Lung (tissue), 12 donors: ENCODE data around the gene KCNJ6. TPM values are rescaled to one million over a fixed set of nuclear protein-coding genes. Genes with fewer than 3 reads are reported as not detected.
A peak's percentile ranks its signal among the peaks of the same experiment; 100 is the strongest.
"Not testable (repeated sequence)": the region's sequence is repeated elsewhere in the genome, so short reads cannot be mapped to it uniquely, and the experiment has no call there.

Experiments
- ATAC-seq: fragments of 200-7000 bp; cut with Tn5 transposase; one replicate; pipeline ENCODE4 v1.9.1; 2020; ENCODE audit warnings: moderate number of reproducible peaks; ENCODE audit not compliant: insufficient read depth, low FRiP score
- DNase-seq, 3 donors: peaks; one replicate each; pipeline ENCODE4 v3.0.0-alpha.2; 2013 to 2017
- H3K27ac ChIP-seq, 2 donors: one replicate each; pipeline ENCODE4 v1.5.1; 2013; ENCODE audit warnings: mild to moderate bottlenecking in 2 of 2, moderate library complexity in 2 of 2, control low read depth in 1 of 2, inconsistent platforms in 1 of 2, low read depth in 1 of 2, low read length in 1 of 2
- H3K27me3 ChIP-seq, 3 donors: one replicate each; pipeline ENCODE4 v1.5.1; 2013; ENCODE audit warnings: low read length in 2 of 3; ENCODE audit not compliant: control insufficient read depth in 3 of 3, insufficient read depth in 3 of 3
- H3K36me3 ChIP-seq, 4 donors: one replicate each; pipeline ENCODE4 v1.5.1; 2013; ENCODE audit warnings: low read length in 4 of 4, mild to moderate bottlenecking in 1 of 4, moderate library complexity in 1 of 4; ENCODE audit not compliant: control insufficient read depth in 4 of 4, insufficient read depth in 4 of 4
- H3K4me1 ChIP-seq, 5 donors: one replicate each; pipeline ENCODE4 v1.5.1; 2013; ENCODE audit warnings: low read length in 5 of 5, mild to moderate bottlenecking in 2 of 5, moderate library complexity in 1 of 5; ENCODE audit not compliant: control insufficient read depth in 5 of 5, insufficient read depth in 5 of 5
- H3K4me3 ChIP-seq: one replicate; pipeline ENCODE4 v1.5.1; 2013; ENCODE audit warnings: mild to moderate bottlenecking, control low read depth, moderate library complexity
- H3K9ac ChIP-seq, 2 donors: one replicate each; pipeline ENCODE4 v1.5.1; 2013; ENCODE audit warnings: low read length in 2 of 2, control low read depth in 1 of 2; ENCODE audit not compliant: insufficient read depth in 1 of 2
- H3K9me3 ChIP-seq, 4 donors: one replicate each; pipeline ENCODE4 v1.5.1; 2013; ENCODE audit warnings: low read length in 3 of 4, mild to moderate bottlenecking in 1 of 4, moderate library complexity in 1 of 4; ENCODE audit not compliant: control insufficient read depth in 4 of 4, insufficient read depth in 3 of 4
- WGBS, 2 donors: extraction: QIAGEN DNeasy Blood & Tissue Kit; methylation state at CpG; one replicate each; pipeline ENCODE4 v1.1.7; 2013; 5-methylcytosine and 5-hydroxymethylcytosine counted together
- polyA plus RNA-seq, 2 donors: library from polyadenylated mRNA; stranded (reverse); fragments of 200-250 nt; gene quantifications; one replicate each; pipeline ENCODE4 v1.2.1, GENCODE V29; 2013
- total RNA-seq, 2 donors: library from RNA; depleted of rRNA in 1 of 2; stranded (reverse); fragments of >200 nt in 1 of 2; gene quantifications; one replicate each; pipeline ENCODE4 v1.2.1, GENCODE V29; 2014 to 2021
- TF ChIP-seq, protein P1 (sequence below): IDR thresholded peaks from 2 replicates; pipeline ENCODE4 v1.5.1; 2012; ENCODE audit warnings: mild to moderate bottlenecking; ENCODE audit errors: control extremely low read depth, extremely low read depth
- donor health status: control.
- donor health status: control.
- donor health status: Bipolar disorder and iron deficiency.
- donor health status: healthy.
- donor health status: DM: yes; HTN: yes; CAD: no.

The KCNJ6 gene
- total and polyA plus RNA-seq, 4 donors: 0.01 to 0.31 (median 0.03) TPM

DNA sequence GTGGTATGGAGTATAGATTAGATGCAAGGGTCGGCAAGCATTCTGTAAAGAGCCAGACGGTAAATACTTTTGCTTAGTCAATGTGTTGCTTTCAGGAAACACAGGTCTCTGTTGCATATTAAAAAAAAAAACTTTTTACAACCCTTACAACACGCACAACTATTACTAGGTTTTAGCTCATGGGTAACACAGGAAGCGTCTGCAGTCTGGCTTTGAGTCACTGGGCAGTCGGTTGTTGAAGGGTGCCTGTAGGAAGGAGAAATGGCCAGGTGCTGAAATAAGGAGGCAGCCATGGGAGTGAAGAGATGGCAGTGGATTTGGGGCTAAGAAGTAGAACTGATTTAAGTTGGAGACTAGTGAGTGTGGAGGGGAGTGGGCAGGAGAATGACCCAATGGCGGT lies 192.1 kb downstream of the KCNJ6 start:
- Histone ChIP-seq H3K9me3 (peaks cover 0 to 2% (median 0%) of the 10 kb centered on the region in 4 donors), H3K4me1 (no peaks in the 10 kb centered on the region), H3K36me3 (no peaks in the 10 kb centered on the region), H3K4me3 (no peak overlapping the region), H3K27me3 (peaks cover 0 to 3% (median 0%) of the 10 kb centered on the region in 3 donors), H3K27ac (no peak overlapping the region), H3K9ac (no peak overlapping the region)
- ATAC-seq (no peak), DNase-seq (no peak)
- TF ChIP-seq, protein P1, sequence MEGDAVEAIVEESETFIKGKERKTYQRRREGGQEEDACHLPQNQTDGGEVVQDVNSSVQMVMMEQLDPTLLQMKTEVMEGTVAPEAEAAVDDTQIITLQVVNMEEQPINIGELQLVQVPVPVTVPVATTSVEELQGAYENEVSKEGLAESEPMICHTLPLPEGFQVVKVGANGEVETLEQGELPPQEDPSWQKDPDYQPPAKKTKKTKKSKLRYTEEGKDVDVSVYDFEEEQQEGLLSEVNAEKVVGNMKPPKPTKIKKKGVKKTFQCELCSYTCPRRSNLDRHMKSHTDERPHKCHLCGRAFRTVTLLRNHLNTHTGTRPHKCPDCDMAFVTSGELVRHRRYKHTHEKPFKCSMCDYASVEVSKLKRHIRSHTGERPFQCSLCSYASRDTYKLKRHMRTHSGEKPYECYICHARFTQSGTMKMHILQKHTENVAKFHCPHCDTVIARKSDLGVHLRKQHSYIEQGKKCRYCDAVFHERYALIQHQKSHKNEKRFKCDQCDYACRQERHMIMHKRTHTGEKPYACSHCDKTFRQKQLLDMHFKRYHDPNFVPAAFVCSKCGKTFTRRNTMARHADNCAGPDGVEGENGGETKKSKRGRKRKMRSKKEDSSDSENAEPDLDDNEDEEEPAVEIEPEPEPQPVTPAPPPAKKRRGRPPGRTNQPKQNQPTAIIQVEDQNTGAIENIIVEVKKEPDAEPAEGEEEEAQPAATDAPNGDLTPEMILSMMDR: no peak
- 73 to 86% methylated on average over 6 of the region's 6 CpGs for WGBS, 2 donors

DNA sequence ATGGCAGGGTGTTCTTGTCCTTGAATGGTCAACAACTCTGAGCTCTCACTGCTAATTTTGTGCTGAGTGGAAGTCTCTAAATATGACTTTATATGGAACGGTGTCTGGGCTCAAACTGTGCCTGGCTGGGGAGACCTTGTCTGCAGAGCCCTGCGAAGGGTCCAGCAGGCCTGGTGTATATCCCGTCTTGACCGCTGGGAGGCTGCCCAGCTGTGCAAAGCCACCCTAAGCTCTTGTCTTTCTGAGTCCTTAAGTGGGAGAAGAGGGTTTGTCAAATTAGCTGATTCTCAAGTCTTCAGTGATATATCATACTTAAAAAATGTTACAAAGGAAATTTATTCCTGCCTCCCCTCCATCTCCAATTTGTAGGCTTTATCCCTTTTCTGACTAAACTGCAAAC lies 198.7 kb downstream of the KCNJ6 start:
- no peak overlapping the region for H3K4me3 ChIP-seq
- WGBS, 2 donors: 95 to 98% methylated on average over 4 of the region's 4 CpGs
- no peaks in the 10 kb centered on the region for H3K27me3 ChIP-seq
- DNase-seq (no peak), ATAC-seq (no peak)
- no peaks in the 10 kb centered on the region for H3K36me3 ChIP-seq
- TF ChIP-seq, protein P1: no peak
- no peaks in the 10 kb centered on the region for H3K4me1 ChIP-seq
- no peak overlapping the region for H3K9ac ChIP-seq
- peaks cover 0 to 2% (median 0%) of the 10 kb centered on the region in 4 donors for H3K9me3 ChIP-seq
- H3K27ac ChIP-seq: no peak overlapping the region

DNA sequence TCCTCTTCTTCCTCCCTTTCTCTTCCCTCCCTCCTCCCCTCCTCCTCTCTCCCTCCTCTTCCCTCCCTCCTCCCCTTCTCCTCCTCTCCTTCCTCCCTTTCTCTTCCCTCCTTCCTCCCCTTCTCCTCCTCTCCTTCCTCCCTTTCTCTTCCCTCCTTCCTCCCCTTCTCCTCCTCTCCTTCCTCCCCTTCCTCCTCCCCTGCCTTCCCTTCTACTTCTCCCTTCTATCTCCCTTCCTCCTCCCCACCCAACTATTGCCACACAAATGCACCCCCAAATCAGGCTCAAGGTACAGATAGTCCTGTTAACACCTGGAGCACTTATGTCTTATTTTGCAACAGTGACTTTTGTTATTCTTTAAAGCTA lies 203.7 kb downstream of the KCNJ6 start:
- H3K4me3 ChIP-seq, H3K9me3 ChIP-seq, ATAC-seq, H3K36me3 ChIP-seq, H3K9ac ChIP-seq, H3K27ac ChIP-seq, H3K27me3 ChIP-seq, DNase-seq: not testable (repeated sequence)
- peaks cover 0 to 27% (median 13%) of the 10 kb centered on the region in 5 donors for H3K4me1 ChIP-seq

DNA sequence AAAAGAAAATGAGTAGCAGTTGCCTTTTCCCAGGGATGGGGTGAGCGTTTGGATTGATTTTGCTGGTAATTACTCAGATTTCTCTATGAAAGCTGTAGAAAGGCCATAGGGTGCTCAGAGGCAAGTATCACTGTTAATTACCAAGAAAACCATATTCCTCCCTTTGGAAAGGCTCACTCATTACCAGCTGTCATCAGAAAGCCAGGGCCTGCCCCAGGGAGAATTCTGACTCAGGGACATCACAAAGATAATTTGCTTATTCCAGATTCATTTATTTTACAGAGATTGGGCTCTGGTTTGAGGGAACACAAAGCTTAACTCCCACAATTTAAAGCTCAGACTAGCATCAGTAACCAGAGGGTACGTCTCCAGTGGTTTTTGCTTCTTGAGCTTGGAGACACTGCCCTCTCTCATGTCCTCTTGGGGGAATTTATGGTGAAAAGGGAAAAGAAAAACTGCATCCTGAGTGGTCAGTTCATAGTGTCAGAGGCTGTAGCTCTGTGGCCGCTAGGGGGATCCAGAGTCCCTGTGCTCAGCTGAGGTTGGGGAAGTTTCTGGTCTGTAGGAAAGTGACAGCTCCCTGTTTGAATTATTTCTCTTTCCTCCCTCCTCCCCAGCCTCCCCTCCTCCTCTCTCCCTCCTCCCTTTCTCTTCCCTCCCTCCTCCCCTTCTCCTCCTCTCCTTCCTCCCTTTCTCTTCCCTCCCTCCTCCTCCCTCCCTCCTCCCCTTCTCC lies 204.3 kb downstream of the KCNJ6 start:
- Histone ChIP-seq H3K27me3 (no peaks in the 10 kb centered on the region), H3K36me3 (no peaks in the 10 kb centered on the region), H3K9ac (no peak overlapping the region), H3K27ac (no peak overlapping the region), H3K4me1 (peaks cover 0 to 27% (median 13%) of the 10 kb centered on the region in 5 donors), H3K4me3 (no peak overlapping the region), H3K9me3 (peaks cover 0 to 4% (median 0%) of the 10 kb centered on the region in 4 donors)
- 47 to 53% methylated on average over 3 of the region's 3 CpGs for WGBS, 2 donors
- TF ChIP-seq, protein P1: peak; percentile 64
- DNase-seq (peak; percentile 80 to 86 (median 84)), ATAC-seq (peak; percentile 53)
